ENCODE measurements around the gene CLMP. TPM values are rescaled to one million over a fixed set of nuclear protein-coding genes. Genes with fewer than 3 reads are reported as not detected.

CLMP gene
- total RNA-seq, 1 donor from 2014 or later, result 2.3 TPM

GRCh38 chr11:123083623-123084029, 111.4 kb downstream of the CLMP start:
- Mint-ChIP-seq H3K27ac (no peak overlapping the region), H3K4me3 (ENCODE audit: low read depth) (no peak overlapping the region)

GRCh38 chr11:123082977-123083376, 112.1 kb downstream of the CLMP start:
- Mint-ChIP-seq H3K27me3 (no peaks in the 10 kb centered on the region), H3K9me3 (ENCODE audit: low read depth) (no peaks in the 10 kb centered on the region), H3K36me3 (ENCODE audit: insufficient read depth) (no peaks in the 10 kb centered on the region), H3K4me1 (ENCODE audit: low read depth) (no peaks in the 10 kb centered on the region), H3K4me3 (ENCODE audit: low read depth) (no peak overlapping the region), H3K27ac (no peak overlapping the region)
- no peak for TF ChIP-seq CTCF (IDR thresholded peaks at IDR 0.05; ENCODE audit: unreplicated experiment)
- DNase-seq (ENCODE audit: low spot score, unreplicated experiment), result no peak

More at GRCh38 chr11:123083623-123084029, 111.4 kb downstream of the CLMP start:
- no peak for DNase-seq (ENCODE audit: low spot score, unreplicated experiment)
- Mint-ChIP-seq H3K36me3 (ENCODE audit: insufficient read depth) (no peaks in the 10 kb centered on the region), H3K4me1 (ENCODE audit: low read depth) (no peaks in the 10 kb centered on the region), H3K9me3 (ENCODE audit: low read depth) (no peaks in the 10 kb centered on the region), H3K27me3 (no peaks in the 10 kb centered on the region)
- no peak for TF ChIP-seq CTCF (IDR thresholded peaks at IDR 0.05; ENCODE audit: unreplicated experiment)

DNA sequence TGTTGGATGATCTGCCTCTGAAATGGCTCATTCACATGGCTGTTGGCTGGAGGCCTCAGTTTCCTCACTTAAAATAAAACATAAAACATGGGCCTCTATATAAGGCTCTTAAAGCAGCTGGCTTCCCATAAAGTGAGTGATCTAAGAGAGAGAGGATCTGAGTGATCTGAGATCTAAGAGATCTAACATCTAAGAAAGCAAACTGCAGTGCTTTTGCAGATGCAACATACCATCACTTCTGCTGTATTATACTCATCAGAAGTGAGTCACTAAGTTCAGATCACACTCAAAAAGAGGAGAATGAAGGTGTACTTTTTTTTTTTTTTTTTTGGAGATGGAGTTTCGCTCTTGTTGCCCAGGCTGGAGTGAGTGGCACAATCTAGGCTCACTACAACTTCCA, 115.0 kb downstream of the CLMP start:
- no peak overlapping the region for H3K4me3 Mint-ChIP-seq (ENCODE audit: low read depth)
- H3K36me3 Mint-ChIP-seq (ENCODE audit: insufficient read depth), result no peaks in the 10 kb centered on the region
- no peaks in the 10 kb centered on the region for H3K27me3 Mint-ChIP-seq
- no peak overlapping the region for H3K27ac Mint-ChIP-seq
- DNase-seq (ENCODE audit: low spot score, unreplicated experiment), result no peak
- no peaks in the 10 kb centered on the region for H3K9me3 Mint-ChIP-seq (ENCODE audit: low read depth)
- TF ChIP-seq CTCF (IDR thresholded peaks at IDR 0.05; ENCODE audit: unreplicated experiment), result no peak
- no peaks in the 10 kb centered on the region for H3K4me1 Mint-ChIP-seq (ENCODE audit: low read depth)

DNA sequence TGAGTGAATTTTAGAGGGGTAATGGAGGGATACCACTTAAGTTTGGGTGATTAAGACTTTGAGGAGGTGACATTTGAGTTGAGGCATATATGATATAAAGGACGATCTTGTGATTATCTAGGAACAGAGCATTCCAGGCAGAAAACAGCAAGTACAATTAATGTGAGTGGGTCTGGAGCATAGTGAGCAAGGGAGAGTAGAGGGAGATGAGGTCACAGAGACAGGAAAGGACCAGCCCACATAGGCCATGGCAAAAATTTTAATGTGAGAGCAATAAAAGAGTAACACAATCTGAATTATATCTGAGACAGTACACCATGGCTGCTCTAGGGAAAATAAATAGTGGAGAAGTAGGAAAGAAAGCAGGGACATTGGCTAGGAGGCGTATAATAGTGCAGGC, 118.6 kb downstream of the CLMP start:
- no peak overlapping the region for H3K27ac Mint-ChIP-seq
- no peaks in the 10 kb centered on the region for H3K4me1 Mint-ChIP-seq (ENCODE audit: low read depth)
- H3K36me3 Mint-ChIP-seq (ENCODE audit: insufficient read depth), result peaks cover 2% of the 10 kb centered on the region
- H3K4me3 Mint-ChIP-seq (ENCODE audit: low read depth), result no peak overlapping the region
- no peaks in the 10 kb centered on the region for H3K9me3 Mint-ChIP-seq (ENCODE audit: low read depth)
- no peak for DNase-seq (ENCODE audit: low spot score, unreplicated experiment)
- no peaks in the 10 kb centered on the region for H3K27me3 Mint-ChIP-seq
- TF ChIP-seq CTCF (IDR thresholded peaks at IDR 0.05; ENCODE audit: unreplicated experiment), result no peak

- no peak for TF ChIP-seq CTCF (IDR thresholded peaks at IDR 0.05; ENCODE audit: unreplicated experiment)
- Mint-ChIP-seq H3K36me3 (ENCODE audit: insufficient read depth) (peaks cover 4% of the 10 kb centered on the region), H3K4me1 (ENCODE audit: low read depth) (no peaks in the 10 kb centered on the region), H3K4me3 (ENCODE audit: low read depth) (no peak overlapping the region), H3K27me3 (no peaks in the 10 kb centered on the region), H3K9me3 (ENCODE audit: low read depth) (no peaks in the 10 kb centered on the region), H3K27ac (no peak overlapping the region)
- DNase-seq (ENCODE audit: low spot score, unreplicated experiment), result no peak
Observed at GRCh38 chr11:123073343-123074057, 121.5 kb downstream of the CLMP start.
